Measurements from ENCODE around the gene NR3C2. TPM values are rescaled to one million over a fixed set of nuclear protein-coding genes. Genes with fewer than 3 reads are reported as not detected.

Gene NR3C2
- total and polyA plus RNA-seq, 2 experiments from 2014 or later: 1.2 to 3.0 TPM

DNA sequence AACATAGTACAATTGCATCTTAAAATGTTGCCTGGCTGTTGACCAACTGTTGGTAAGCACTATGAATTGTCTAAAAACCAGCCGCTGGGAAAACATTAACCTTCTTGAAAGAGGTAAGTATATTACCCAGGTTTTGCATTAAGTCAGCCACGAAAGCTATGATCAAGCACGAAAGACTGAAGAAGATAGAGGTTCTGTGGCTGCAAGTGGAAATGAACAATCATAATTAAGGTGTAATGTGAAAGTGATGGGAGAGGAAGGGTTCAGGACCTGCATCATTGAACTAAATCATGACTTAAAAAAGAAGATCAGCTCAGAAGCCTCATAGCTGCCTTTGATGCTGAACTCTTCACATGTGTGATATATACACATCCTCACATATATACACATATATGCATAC lies 341.0 kb downstream of the NR3C2 start:
- Histone ChIP-seq H3K4me2 (no peak overlapping the region), H2AFZ (no peak overlapping the region), H3K9me2 (ENCODE audit: insufficient read depth) (0 out of 2 replicates have a peak, but pooled peaks cover 7% of the 10 kb centered on the region), H3K27ac (ENCODE audit: low read depth) (no peak overlapping the region), H3K4me1 (ENCODE audit: insufficient read depth) (peaks cover 7% of the 10 kb centered on the region), H3K79me2 (replicated peaks; ENCODE audit: insufficient read depth) (no peaks in the 10 kb centered on the region), H3K4me3 (no peak overlapping the region), H3F3A (replicated peaks; ENCODE audit: low read depth) (no peaks in the 10 kb centered on the region), H3K27me3 (ENCODE audit: insufficient read depth) (no peaks in the 10 kb centered on the region), H4K20me1 (replicated peaks; ENCODE audit: insufficient read depth) (no peaks in the 10 kb centered on the region), H3K36me3 (ENCODE audit: insufficient read depth) (no peaks in the 10 kb centered on the region)
- Mint-ChIP-seq H3K9me3 (no peaks in the 10 kb centered on the region; the same call in 2 of the 3 replicates), H3K27me3 (ENCODE audit: insufficient read depth, low read depth, poor library complexity) (peaks cover 4% of the 10 kb centered on the region), H3K27ac (no peak overlapping the region), H3K4me1 (peaks cover 17% of the 10 kb centered on the region), H3K36me3 (ENCODE audit: low read depth) (peaks cover 4% of the 10 kb centered on the region; the same call in 1 of the 3 replicates), H3K4me3 (no peak overlapping the region)
- ATAC-seq: no peak
- no peak for TF ChIP-seq JUNB (IDR thresholded peaks at IDR 0.05; ENCODE audit: unreplicated experiment)
- TF ChIP-seq ZNF462 (CRISPR knock-in tag; IDR thresholded peaks at IDR 0.05): no peak
- TF ChIP-seq ZNF331 (CRISPR knock-in tag; IDR thresholded peaks at IDR 0.05; ENCODE audit: low read depth): no peak
- no peak for TF ChIP-seq STAT1 (IDR thresholded peaks at IDR 0.05; ENCODE audit: unreplicated experiment)
- no peak for TF ChIP-seq NANOG (IDR thresholded peaks at IDR 0.05; ENCODE audit: borderline replicate concordance)
- TF ChIP-seq, protein P1, sequence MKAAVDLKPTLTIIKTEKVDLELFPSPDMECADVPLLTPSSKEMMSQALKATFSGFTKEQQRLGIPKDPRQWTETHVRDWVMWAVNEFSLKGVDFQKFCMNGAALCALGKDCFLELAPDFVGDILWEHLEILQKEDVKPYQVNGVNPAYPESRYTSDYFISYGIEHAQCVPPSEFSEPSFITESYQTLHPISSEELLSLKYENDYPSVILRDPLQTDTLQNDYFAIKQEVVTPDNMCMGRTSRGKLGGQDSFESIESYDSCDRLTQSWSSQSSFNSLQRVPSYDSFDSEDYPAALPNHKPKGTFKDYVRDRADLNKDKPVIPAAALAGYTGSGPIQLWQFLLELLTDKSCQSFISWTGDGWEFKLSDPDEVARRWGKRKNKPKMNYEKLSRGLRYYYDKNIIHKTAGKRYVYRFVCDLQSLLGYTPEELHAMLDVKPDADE (IDR thresholded peaks at IDR 0.05): no peak
- TF ChIP-seq, protein P2, sequence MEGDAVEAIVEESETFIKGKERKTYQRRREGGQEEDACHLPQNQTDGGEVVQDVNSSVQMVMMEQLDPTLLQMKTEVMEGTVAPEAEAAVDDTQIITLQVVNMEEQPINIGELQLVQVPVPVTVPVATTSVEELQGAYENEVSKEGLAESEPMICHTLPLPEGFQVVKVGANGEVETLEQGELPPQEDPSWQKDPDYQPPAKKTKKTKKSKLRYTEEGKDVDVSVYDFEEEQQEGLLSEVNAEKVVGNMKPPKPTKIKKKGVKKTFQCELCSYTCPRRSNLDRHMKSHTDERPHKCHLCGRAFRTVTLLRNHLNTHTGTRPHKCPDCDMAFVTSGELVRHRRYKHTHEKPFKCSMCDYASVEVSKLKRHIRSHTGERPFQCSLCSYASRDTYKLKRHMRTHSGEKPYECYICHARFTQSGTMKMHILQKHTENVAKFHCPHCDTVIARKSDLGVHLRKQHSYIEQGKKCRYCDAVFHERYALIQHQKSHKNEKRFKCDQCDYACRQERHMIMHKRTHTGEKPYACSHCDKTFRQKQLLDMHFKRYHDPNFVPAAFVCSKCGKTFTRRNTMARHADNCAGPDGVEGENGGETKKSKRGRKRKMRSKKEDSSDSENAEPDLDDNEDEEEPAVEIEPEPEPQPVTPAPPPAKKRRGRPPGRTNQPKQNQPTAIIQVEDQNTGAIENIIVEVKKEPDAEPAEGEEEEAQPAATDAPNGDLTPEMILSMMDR (conservative IDR thresholded peaks at IDR 0.05; ENCODE audit: low read depth in 2 of 2): no peak
- no peak for DNase-seq (ENCODE audit: low spot score)
